ENCODE measurements around the gene LRRC27.

LRRC27 gene

DNA sequence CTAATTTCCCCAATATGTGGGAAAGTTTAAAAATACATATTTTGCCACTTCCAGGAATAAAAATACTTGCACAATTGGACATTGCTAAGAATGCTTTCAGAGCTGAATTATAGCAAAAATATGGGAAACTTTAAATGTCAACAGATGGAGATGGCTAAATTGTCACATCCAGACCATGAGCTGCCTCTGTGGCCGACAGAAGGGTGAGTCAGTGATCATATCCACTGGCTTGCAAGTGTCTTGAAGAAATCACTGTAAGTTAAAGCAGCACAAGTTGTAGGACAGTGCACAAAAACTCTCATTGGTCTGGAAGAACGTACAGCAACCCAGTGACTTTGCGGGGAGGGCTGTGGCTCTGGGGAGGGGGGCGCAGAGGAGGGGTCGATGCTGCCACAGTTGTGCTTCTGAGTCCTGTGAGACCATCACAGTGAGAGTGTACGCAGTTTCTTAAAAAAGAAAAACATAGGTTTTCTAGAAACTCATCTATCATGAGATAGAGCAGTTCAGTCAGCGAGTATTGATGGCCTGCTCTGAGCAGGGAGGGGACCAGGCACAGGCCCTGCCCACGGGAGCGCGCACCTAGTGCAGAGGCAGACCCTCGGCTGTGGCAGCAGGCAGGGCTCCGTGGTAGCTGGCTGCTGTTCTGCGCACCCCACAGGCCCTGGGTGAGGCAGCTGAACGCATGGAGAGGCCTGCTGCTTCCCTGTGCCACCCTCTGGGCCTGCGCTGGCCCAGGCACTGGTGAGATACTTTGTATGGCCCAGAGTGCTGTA, 25.5 kb downstream of the LRRC27 start:
- DNase-seq (ENCODE audit: low read depth): no peak

DNA sequence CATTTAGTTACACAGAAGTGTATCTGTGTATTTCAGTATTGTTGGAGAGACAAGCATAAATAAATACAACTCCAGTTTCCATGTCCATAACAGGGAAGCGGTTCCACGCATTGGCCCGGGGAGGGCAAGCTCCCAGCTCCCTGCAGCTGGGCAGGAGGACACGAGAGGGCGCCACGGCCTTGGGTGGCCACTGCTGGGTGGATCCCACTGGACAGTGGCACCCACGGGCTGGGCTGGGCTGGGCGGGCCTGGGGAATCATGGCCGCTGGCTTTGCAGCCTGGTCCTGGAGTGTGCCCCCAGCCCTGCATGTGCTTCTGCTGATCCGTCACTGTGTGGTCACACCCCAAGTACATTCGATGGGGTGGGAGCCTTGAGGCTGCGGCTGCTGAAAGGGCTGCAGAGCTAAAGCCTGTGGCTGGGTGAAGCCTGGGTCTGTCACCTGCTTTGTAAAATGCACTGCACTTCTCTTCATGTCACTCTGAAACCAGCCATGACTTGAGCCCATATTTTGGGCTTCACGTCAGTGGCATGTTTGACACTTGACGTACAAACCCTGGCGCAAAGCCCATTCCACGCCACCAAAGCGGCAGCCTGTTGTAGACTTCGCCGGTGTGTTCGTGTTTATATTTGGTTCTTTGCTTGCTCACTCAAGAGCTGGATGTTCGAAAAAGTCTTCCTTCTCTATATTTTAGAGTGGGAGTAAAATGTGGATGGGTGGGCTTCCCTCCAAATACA, 27.5 kb downstream of the LRRC27 start:
- no peak for DNase-seq (ENCODE audit: low read depth)

- DNase-seq (ENCODE audit: low read depth): no peak
Measured at GRCh38 chr10:132360766-132361447, 28.9 kb downstream of the LRRC27 start.

DNA sequence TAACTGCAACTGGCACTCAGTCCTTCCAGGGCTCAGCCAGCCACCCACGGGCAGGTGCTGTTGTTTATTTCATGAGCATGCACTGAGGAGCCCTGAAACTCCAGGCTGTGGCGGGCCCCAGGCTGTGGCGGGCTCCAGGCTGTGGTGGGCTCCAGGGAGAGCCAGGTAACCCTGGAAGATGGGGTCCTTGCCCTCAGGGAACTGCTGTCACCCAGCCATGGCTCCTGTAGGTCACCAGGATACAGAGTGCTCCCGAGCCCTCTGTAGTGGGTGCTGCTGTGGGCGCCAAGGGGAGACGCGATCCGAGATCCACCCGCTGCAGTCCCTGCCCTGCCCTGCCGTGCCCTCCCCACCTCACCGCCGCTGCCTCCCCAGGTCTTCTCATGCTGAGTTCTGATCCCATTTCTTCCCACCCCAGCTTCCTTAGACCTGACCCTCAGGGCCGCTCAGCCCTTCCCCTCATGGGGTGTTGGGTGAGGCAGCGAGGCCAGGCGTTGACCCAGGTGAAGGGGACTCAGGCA, 29.6 kb downstream of the LRRC27 start:
- DNase-seq (ENCODE audit: low read depth): no peak

- no peak for DNase-seq (ENCODE audit: low read depth)
Measured at GRCh38 chr10:132362151-132362611, 30.2 kb downstream of the LRRC27 start.

GRCh38 chr10:132363376-132363775, 31.4 kb downstream of the LRRC27 start:
- no peak for DNase-seq (ENCODE audit: low read depth)

DNA sequence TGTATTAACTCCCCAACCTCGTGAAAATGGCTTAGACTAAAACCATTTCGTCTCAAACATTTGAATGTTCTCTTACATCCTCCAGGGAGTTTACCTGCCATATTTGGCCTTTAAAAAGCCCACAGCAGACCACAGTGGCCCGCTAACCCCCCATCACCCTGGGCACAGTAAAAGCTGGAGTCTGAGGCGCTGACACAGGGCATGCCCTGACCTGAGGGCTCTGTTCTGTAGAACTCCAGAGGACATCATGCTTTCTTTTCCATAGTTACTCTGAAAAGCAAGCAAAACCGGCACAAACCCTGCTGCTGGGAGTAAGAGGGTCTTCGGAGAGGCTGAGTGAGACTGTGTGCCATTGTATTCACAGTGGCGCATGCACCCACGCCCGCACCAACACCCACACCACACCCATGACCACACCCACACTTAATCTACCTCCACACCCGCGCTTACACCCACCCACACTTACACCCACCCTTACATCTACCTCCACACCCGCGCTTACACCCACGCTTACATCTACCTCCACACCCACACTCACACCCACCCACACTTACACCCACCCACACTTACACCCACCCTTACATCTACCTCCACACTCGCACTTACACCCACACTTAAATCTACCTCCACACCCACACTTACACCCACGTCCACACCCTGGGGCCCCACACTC, 32.1 kb downstream of the LRRC27 start:
- DNase-seq (ENCODE audit: low read depth): peak; percentile 5

DNA sequence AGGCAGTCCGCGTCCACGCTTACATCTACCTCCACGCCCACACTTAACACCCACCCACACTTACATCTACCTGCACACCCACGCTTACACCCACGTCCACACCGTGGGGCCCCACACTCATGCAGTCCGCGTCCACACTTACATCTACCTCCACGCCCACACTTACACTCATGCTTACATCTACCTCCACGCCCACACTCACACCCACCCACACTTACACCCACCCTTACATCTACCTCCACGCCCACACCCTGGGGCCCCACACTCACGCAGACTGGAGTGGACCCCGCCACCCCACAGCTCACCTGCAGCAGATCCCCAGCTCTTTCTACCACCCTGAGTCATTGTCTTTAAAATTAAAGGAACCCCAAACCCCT, 32.6 kb downstream of the LRRC27 start:
- DNase-seq (ENCODE audit: low read depth): no peak

DNA sequence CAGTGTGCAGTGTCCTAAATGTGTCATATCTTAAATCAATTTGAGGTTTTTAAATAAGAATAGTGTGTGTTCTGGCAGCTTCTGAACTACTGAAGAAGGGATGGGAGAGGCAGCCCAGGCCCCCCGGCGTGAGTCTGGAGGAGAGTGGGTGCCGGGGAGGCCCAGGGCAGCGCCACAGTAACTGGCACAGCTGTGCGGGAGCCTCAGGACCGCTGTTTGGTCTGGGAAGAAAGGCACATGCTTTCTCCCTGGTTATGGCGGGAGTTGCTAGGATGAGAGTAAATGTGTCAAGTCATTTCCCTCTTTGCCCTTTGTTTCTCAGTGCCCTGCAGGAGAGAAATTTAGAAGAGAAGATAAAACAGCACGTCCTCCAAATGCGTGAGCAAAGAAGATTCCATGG, 33.1 kb downstream of the LRRC27 start:
- no peak for DNase-seq (ENCODE audit: low read depth)

DNA sequence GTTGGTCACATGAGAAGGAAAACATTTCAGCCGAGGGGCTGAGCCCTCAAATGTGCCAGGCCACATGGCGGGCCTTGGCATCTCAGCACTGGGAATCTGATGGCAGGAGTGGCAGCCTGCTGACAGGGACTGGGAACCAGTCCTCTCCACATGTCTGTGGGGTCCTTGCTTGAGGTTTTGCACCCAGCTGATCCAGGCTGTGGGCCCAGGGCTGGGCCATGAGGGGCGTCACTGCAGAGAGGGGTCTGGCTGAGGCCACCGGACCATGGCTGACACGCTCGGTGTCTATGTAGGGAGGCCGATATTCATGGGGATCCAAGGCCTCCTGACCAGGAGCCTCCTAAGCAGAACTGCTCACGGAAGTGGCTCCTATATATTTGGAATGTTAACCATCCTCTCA, 34.0 kb downstream of the LRRC27 start:
- DNase-seq (ENCODE audit: low read depth): no peak

DNA sequence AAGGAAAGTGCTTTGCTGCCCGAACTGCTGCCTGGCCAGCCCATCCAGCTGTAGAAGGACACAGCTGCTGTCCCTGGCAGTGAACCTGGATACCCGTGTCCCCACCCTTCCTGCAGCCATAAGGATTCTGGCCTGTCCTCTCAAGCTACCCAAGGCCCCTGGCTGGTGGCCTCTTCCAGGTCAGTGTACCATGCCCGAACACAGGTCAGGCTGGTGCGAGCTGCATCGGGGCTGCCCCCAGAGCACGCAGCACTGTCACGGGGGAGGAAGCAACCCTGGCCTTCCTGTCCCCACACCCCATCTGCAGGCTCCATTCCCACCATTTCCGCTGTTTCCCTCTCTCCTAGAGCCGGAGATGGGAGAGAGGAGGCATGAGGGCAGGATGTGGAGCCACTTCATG, 34.5 kb downstream of the LRRC27 start:
- no peak for DNase-seq (ENCODE audit: low read depth)

DNA sequence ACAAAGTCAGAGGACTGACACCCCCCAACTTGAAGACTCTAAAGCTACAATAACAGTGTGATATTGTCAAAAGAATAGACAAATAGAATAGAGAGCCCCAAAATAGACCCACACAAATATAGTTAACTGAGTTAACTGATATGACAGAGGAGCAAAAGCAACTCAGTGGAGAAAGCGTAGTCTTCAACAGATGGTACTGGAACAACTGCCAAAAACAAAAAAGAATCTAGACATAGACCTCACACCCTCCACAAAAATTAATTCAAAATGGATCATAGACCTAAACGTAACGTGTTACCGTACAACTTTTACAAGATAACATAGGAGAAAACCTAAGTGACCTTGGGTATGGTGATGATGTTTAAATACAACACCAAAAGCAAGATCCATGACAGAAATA, 36.4 kb downstream of the LRRC27 start:
- no peak for DNase-seq (ENCODE audit: low read depth)

DNA sequence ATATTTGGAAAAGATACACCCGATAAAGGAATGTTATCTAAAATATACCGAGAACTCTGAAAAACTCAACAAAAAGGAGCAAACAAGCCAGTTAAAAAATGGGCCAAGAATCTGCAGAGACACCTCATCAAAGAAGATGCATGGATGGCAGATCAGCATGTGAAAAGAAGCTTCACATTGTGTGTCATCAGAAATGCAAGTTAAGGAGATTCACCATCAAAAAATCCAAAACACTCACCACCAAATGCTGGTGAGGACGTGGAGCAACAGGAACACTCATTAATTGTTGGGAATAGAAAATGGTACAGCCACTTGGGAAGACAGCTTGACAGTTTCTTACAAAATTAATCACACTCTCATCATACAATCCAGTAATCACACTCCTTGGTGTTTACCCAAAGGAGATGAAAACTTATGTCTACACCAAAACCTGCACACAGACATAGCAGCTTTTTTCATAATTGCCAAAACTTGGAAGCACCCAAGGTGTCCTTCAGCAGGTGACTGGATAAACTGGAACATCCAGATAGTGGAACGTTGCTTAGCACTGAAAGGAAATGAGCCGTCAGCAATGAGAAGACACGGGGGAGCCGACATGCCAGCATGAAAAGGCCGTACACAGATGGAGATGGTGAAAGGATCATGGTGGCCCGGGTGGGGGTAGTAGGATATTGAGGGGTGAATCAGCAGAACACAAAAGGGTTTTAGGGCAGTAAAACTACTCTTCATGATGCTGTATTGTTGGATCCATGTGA, 37.1 kb downstream of the LRRC27 start:
- no peak for DNase-seq (ENCODE audit: low read depth)

GRCh38 chr10:132369636-132370185, 37.7 kb downstream of the LRRC27 start:
- no peak for DNase-seq (ENCODE audit: low read depth)

- DNase-seq (ENCODE audit: low read depth): no peak
Measured at GRCh38 chr10:132370426-132371340, 38.7 kb downstream of the LRRC27 start.

- no peak for DNase-seq (ENCODE audit: low read depth)
Measured at GRCh38 chr10:132371641-132372081, 39.7 kb downstream of the LRRC27 start.

GRCh38 chr10:132372516-132373095, 40.6 kb downstream of the LRRC27 start:
- no peak for DNase-seq (ENCODE audit: low read depth)

- no peak for DNase-seq (ENCODE audit: low read depth)
Measured at GRCh38 chr10:132373241-132373955, 41.4 kb downstream of the LRRC27 start.

DNA sequence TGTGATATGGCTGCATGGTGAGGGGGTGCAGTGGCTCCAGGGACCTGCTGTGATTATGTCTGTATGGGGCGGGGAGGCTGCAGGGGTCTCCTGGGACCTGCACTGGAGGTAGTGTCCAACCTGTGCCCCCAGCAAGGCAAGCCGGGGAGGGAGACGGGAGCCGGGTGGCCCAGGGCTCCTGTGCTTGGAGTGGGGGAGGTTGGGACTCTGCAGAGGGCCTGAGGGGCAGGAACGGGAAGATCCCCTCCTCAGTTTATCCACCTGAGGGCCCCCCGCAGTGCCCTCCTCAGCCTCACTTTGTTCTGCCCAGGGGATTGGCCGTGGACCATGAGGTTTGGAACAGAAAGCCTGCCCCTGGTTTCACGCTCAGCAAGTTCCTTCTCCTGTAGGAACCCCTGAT, 42.2 kb downstream of the LRRC27 start:
- no peak for DNase-seq (ENCODE audit: low read depth)
